CMK (cell line): ENCODE results near the gene EPHB2.

Experiments
- DNase-seq: peaks from one replicate; pipeline ENCODE4 v3.0.0-alpha.2; 2010; ENCODE audit warnings: low read depth

Gene EPHB2

GRCh38 chr1:22884806-22885530, 174.3 kb downstream of the EPHB2 start:
- DNase-seq, result no peak

- no peak for DNase-seq
Measured at GRCh38 chr1:22886211-22886610, 175.6 kb downstream of the EPHB2 start.

- no peak for DNase-seq
Measured at GRCh38 chr1:22887491-22887890, 176.9 kb downstream of the EPHB2 start.

GRCh38 chr1:22888320-22889075, 177.9 kb downstream of the EPHB2 start:
- DNase-seq, result no peak

- DNase-seq, result no peak
Measured at GRCh38 chr1:22889213-22889827, 178.7 kb downstream of the EPHB2 start.

- DNase-seq, result no peak
Measured at GRCh38 chr1:22892789-22893188, 182.2 kb downstream of the EPHB2 start.

- DNase-seq, result no peak
Measured at GRCh38 chr1:22893292-22893691, 182.7 kb downstream of the EPHB2 start.

GRCh38 chr1:22895357-22895756, 184.7 kb downstream of the EPHB2 start:
- DNase-seq, result no peak

- no peak for DNase-seq
Measured at GRCh38 chr1:22896184-22896583, 185.5 kb downstream of the EPHB2 start.

- DNase-seq, result no peak
Measured at GRCh38 chr1:22900451-22900850, 189.8 kb downstream of the EPHB2 start.

GRCh38 chr1:22903113-22903512, 192.5 kb downstream of the EPHB2 start:
- no peak for DNase-seq

- DNase-seq, result no peak
Measured at GRCh38 chr1:22906968-22907367, 196.3 kb downstream of the EPHB2 start.

- DNase-seq, result no peak
Measured at GRCh38 chr1:22907528-22907927, 196.9 kb downstream of the EPHB2 start.

- no peak for DNase-seq
Measured at GRCh38 chr1:22908880-22909426, 198.3 kb downstream of the EPHB2 start.

- no peak for DNase-seq
Measured at GRCh38 chr1:22910286-22910685, 199.6 kb downstream of the EPHB2 start.

- DNase-seq, result no peak
Measured at GRCh38 chr1:22910986-22911651, 200.5 kb downstream of the EPHB2 start.

GRCh38 chr1:22912311-22912710, 201.7 kb downstream of the EPHB2 start:
- no peak for DNase-seq

- DNase-seq, result no peak
Measured at GRCh38 chr1:22913421-22914141, 202.9 kb downstream of the EPHB2 start.

GRCh38 chr1:22914156-22914555, 203.5 kb downstream of the EPHB2 start:
- no peak for DNase-seq

- DNase-seq, result peak; percentile 5
Measured at GRCh38 chr1:22914633-22915217, 204.1 kb downstream of the EPHB2 start.

GRCh38 chr1:22915231-22915630, 204.6 kb downstream of the EPHB2 start:
- no peak for DNase-seq
